ENCODE results near the gene RBBP4.
A peak's percentile ranks its signal among the peaks of the same experiment; 100 is the strongest.
"Not testable (repeated sequence)": the region's sequence is repeated elsewhere in the genome, so short reads cannot be mapped to it uniquely, and the experiment has no call there.

The RBBP4 gene

DNA sequence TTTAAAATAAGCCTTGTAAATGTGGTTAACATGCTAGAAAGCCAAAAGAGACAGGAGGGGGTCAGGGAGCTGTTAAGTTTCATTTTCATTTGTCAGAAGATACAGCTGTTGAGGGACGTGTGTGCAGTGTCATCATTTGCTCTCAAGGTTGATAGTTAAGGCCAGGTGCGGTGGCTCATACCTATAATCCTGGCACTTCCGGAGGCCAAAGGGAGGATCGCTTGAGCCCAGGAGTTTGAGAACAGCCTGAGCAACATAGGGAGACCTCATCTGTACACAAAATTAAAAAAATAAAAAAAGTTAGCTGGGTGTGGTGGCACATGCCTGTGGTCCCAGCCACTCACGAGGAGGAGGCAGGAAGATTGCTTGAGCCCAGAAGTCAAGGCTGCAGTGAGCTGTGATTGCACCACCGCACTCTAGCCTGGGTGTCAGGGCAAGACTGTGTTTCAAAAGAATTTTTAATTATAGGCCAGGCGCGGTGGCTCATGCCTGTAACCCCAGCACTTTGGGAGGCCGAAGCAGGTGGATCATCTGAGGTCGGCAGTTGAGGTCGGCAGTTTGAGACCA lies 23.3 kb upstream of the RBBP4 start:
- H3K4me3 Mint-ChIP-seq, result peak overlapping the region; percentile 48
- H3K36me3 Mint-ChIP-seq (ENCODE audit: low read depth), result peaks cover 39% of the 10 kb centered on the region
- no peaks in the 10 kb centered on the region for H3K9me3 Mint-ChIP-seq
- H3K27me3 Mint-ChIP-seq (ENCODE audit: low read depth), result no peaks in the 10 kb centered on the region
- H3K27ac Mint-ChIP-seq, result peak overlapping the region; percentile 91
- peaks cover 29% of the 10 kb centered on the region for H3K4me1 Mint-ChIP-seq (ENCODE audit: low read depth)

DNA sequence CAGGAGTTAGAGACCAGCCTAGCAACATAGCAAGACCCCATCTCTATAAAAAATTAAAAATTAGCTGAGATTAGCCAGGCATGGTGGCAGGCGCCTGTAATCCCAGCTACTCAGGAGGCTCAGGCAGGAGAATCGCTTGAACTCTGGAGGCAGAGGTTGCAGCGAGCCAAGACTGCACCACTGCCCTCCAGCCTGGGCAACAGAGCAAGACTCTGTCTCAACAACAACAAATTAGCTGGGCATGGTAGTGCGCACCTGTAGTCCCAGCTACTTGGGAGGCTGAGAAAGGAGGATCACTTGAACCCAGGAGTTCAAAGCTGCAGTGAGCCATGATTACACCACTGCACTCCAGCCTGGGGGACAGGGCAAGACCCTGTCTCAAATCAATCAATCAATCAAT lies 20.8 kb upstream of the RBBP4 start:
- H3K9me3 Mint-ChIP-seq; H3K4me3 Mint-ChIP-seq; H3K27ac Mint-ChIP-seq; H3K27me3 Mint-ChIP-seq (ENCODE audit: low read depth): not testable (repeated sequence)
- peaks cover 35% of the 10 kb centered on the region for H3K36me3 Mint-ChIP-seq (ENCODE audit: low read depth)
- H3K4me1 Mint-ChIP-seq (ENCODE audit: low read depth), result peaks cover 19% of the 10 kb centered on the region

DNA sequence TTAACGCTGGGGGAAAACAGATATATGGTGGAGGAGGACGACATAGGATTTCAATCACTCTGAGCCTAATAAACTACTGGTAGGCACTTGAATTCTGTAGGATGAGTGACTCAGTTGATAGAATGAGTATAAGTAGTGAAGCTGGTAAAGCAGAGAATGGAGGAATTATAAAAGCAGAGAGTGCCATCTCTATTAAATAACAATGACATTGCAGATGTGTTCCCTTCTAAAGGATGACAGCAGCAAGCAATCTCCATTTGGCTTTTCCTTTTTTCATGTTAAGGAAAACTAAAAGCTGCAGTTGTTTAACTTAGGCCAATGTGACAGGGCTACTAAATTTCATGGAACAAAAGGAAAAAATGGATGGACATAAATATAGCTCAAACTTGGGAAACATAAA lies 18.2 kb upstream of the RBBP4 start:
- Mint-ChIP-seq H3K9me3 (no peaks in the 10 kb centered on the region), H3K27ac (no peak overlapping the region), H3K4me1 (ENCODE audit: low read depth) (peaks cover 11% of the 10 kb centered on the region), H3K4me3 (no peak overlapping the region), H3K36me3 (ENCODE audit: low read depth) (peaks cover 33% of the 10 kb centered on the region), H3K27me3 (ENCODE audit: low read depth) (no peaks in the 10 kb centered on the region)

DNA sequence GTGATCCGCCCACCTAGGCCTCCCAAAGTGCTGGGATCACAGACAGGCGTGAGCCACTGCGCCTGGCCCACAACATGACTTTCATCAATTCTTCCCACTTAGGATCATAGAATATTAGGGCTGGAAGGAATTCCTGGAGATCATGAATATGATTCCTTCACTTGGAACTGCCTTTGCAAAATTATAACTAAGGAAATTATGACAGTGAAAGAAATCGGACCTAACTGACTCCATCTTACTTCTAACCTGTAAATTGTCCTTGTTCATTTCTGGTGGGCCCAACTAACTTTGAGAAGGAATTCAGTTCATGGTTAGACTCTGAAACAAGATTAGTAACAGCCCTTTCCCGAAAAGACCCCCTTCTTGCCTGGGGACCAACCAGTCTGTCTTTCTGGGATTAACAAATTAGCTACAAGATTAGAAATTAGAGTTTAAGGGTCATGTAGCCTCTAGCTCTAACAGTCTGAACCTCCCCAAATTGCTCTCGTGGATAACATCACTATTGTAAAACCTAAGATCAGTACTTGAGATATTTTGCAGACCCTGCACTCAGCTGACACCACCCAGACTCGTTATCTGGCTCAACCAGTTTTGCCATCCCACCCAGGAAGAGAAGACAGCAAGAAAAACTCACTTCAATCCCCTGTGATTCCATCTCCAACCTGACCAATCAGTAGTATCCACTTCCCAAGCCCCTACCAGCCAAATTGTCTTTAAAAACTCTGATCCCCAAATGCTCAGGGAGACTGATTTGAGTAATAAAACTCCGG lies 15.3 kb upstream of the RBBP4 start:
- H3K36me3 Mint-ChIP-seq (ENCODE audit: low read depth), result peaks cover 29% of the 10 kb centered on the region
- H3K4me3 Mint-ChIP-seq, result no peak overlapping the region
- peak overlapping the region; percentile 46 for H3K27ac Mint-ChIP-seq

DNA sequence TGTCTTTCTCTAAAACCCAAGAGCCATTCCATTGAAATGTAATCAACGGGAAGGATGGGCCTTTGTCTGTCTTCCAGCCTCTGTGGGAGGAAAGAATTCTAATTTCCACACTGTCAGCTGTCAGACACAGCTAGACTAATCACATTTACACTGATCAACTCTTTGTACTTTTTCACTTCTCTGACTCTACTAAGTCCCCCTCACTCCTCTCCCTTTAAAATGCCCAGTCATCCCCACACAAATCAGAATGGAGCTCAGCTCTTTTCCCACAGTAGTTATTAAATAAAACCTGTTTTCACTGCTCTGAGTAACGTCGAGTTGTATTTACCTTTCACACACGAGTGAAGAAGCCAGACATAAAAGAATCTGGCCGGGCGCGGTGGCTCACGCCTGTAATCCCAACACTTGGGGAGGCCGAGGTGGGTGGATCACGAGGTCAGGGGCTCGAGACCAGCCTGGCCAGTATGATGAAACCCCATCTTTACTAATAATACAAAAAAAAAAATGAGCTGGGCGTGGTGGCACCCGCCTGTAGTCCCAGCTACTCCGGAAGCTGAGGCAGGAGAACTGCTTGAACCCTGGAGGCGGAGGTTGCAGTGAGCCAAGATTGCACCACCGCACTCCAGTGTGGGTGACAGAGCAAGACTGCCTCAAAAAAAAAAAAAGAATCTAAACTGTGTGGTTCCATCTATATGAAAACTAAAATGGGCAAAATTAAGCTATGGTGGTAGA lies 13.9 kb upstream of the RBBP4 start:
- Mint-ChIP-seq H3K27ac (no peak overlapping the region), H3K9me3 (no peaks in the 10 kb centered on the region), H3K4me3 (no peak overlapping the region), H3K36me3 (ENCODE audit: low read depth) (peaks cover 29% of the 10 kb centered on the region), H3K27me3 (ENCODE audit: low read depth) (no peaks in the 10 kb centered on the region), H3K4me1 (ENCODE audit: low read depth) (peaks cover 8% of the 10 kb centered on the region)

More for the DNA sequence above, 15.3 kb upstream of the RBBP4 start:
- H3K27me3 Mint-ChIP-seq (ENCODE audit: low read depth), result no peaks in the 10 kb centered on the region
- H3K9me3 Mint-ChIP-seq, result no peaks in the 10 kb centered on the region
- H3K4me1 Mint-ChIP-seq (ENCODE audit: low read depth), result peaks cover 8% of the 10 kb centered on the region

DNA sequence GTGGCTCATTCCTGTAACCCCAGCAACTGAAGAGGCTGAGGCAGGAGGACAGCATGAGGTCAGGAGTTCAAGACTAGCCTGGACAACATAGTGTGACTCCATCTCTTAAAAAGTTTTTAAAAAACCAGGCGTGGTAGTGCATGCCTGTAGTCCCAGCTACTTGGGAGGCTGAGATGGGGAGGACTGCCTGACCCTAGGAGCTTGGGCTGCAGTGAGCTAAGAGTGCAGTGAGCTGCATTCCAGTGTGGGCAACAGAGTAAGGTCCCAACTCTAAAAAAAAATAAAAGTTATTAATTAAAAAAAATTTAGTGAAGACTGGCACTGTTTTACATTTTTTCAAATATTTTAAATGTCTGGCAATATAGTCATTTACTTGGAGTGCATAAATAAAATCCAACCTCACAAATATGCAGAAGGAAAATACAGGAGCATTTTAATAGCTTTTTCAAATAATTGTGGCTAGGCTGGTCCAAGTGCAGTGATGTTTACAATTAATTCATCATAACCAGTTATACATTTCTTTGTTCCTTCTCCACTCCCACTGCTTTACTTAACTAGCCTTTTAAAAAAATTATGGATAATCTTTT lies 11.4 kb upstream of the RBBP4 start:
- no peaks in the 10 kb centered on the region for H3K9me3 Mint-ChIP-seq
- peaks cover 6% of the 10 kb centered on the region for H3K4me1 Mint-ChIP-seq (ENCODE audit: low read depth)
- H3K36me3 Mint-ChIP-seq (ENCODE audit: low read depth), result peaks cover 12% of the 10 kb centered on the region
- no peaks in the 10 kb centered on the region for H3K27me3 Mint-ChIP-seq (ENCODE audit: low read depth)
- H3K27ac Mint-ChIP-seq, result no peak overlapping the region
- no peak overlapping the region for H3K4me3 Mint-ChIP-seq

DNA sequence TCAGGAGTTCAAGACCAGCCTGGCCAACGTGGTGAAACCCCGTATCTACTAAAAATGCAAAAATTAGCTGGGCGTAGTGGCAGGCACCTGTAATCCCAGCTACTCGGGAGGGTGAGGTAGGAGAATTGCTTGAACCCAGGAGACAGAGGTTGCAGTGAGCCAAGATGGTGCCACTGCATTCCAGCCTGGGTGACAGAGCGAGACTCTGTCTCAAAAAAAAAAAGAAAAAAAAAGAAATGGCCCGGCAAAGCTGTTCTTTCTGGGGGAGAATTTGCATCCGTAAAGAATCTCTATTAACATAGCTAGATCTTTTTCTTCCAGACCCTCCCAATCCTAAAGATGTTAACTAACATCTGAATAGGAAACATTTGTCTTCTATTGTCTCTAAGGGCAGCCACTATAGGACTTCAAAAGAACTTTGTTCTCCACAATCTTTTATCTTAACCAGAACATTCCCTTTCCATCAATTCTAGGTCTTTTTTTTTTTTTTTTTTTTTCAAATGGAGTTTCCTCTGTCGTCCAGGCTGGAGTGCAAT lies 8.6 kb upstream of the RBBP4 start:
- not testable (repeated sequence) for H3K27ac Mint-ChIP-seq; H3K27me3 Mint-ChIP-seq (ENCODE audit: low read depth); H3K36me3 Mint-ChIP-seq (ENCODE audit: low read depth); H3K4me3 Mint-ChIP-seq; H3K9me3 Mint-ChIP-seq; H3K4me1 Mint-ChIP-seq (ENCODE audit: low read depth)

DNA sequence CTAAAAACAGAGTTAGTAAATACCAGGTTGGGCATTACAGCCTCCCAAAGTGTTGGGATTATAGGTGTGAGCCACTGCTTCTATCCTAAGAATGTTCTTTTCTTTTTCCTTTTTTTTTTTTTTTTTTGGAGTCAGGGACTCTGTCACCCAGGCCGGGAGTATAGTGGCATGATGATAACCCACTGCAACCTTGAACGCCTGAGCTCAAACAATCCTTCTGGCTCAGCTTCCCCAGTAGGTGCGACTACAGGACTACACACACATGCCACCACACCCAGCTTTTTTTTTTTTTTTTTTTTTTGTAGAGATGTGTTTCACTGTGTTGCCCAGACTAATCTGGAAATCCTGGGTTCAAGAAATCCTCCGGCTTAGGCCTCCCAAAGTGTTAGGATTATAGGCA lies 6.6 kb upstream of the RBBP4 start:
- H3K4me1 Mint-ChIP-seq (ENCODE audit: low read depth), result peaks cover 14% of the 10 kb centered on the region
- H3K9me3 Mint-ChIP-seq, result no peaks in the 10 kb centered on the region
- peaks cover 7% of the 10 kb centered on the region for H3K36me3 Mint-ChIP-seq (ENCODE audit: low read depth)
- H3K4me3 Mint-ChIP-seq, result no peak overlapping the region
- no peaks in the 10 kb centered on the region for H3K27me3 Mint-ChIP-seq (ENCODE audit: low read depth)
- no peak overlapping the region for H3K27ac Mint-ChIP-seq

DNA sequence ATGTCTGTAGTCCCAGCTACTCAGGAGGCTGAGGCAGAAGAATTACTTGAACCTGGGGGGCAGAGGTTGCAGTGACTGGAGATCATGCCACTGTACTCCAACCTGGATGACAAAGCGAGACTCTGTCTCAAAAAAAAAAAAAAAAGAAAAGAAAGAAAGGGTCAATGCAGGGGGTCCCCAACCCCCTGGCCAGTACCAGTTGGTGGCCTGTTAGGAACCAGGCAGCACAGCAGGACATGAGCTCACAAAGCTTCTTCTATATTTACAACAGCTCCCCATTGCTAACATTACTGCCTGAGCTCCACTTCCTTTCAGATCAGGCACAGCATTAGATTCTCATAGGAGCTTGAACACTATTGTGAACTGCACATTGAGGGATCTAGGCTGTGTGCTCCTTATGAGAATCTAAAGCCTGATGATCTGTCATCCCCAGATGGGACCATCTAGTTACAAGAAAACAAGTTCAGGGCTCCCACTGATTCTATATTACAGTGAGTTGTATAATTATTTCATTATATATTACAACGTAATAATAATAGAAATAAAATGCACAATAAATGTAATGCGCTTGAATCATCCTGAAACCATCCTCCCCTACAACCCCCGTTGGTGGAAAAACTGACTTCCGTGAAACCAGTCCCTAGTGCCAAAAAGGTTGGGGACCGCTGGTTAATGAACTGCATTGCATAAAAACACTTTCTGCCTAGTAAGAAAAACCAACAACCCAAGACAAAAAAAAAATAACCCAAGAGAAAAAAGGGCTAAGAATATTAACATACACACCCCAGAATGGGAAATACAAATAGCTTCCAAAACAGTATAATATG lies 3.5 kb upstream of the RBBP4 start:
- Mint-ChIP-seq H3K4me1 (ENCODE audit: low read depth) (peaks cover 22% of the 10 kb centered on the region), H3K27ac (peak overlapping the region; percentile 28), H3K27me3 (ENCODE audit: low read depth) (no peaks in the 10 kb centered on the region), H3K36me3 (ENCODE audit: low read depth) (peaks cover 19% of the 10 kb centered on the region), H3K4me3 (peak overlapping the region; percentile 68), H3K9me3 (no peaks in the 10 kb centered on the region)

DNA sequence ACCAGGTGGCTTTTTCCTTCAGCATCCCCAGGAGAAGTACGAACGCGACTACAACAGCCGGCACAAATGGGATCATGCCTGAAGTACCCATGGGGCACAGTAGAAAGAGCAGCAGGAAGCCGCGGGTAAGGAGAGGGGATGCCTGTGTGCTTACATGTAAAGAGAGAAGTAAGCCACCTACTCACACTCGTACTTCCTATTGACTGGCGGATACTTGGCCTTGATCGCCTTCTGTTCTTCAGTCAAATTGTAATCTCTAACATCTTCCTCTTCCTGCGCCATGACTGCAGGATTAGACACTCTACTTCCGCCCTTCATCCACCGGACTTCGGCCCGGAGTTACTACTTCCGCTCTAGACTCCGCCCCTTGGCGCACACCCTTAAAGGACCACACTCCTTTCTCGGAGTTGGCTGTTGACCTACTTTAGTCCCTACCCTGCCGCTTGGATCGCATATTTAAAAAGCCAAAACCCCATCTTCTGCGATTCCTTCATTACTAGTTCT lies 708 bp upstream of the RBBP4 start, which contains the start of gene ZBTB8OS:
TSS of gene ZBTB8OS (minus strand) at position 303 of the 504 bp plus-strand sequence. CDS start at position 282, 21 bp downstream.
- Mint-ChIP-seq H3K27ac (peak within 1 kb of the TSS; percentile 98), H3K9me3 (no peaks in the 10 kb centered on the region), H3K36me3 (ENCODE audit: low read depth) (peaks cover 35% of the 10 kb centered on the region), H3K4me1 (ENCODE audit: low read depth) (peaks cover 37% of the 10 kb centered on the region), H3K27me3 (ENCODE audit: low read depth) (no peaks in the 10 kb centered on the region), H3K4me3 (peak within 1 kb of the TSS; percentile 90)

DNA sequence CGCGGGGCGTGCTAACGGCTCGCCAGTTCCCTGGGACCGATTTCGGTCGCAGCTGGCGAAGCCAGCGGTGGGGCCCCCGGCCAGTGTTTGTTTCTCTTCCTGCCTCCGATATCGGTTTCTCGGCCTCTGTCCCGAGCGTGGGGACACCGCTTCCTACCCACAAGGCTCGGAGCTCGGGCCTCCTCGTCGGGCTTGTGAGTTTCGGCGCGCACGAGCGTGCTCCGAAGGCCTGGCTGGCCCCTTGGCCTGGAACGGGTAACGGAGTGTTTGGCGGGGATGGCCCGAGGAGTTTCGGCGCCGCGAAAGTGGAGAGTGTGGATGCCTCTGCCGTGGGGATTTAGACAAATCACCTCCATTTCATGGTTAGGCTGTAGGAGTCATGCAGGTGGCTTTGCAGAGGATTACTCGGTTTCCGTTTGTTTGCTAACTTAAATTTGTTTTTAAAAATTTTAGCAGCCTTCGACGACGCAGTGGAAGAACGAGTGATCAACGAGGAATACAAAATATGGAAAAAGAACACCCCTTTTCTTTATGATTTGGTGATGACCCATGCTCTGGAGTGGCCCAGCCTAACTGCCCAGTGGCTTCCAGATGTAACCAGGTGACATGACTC lies 559 bp downstream of the RBBP4 start:
- Mint-ChIP-seq H3K4me3 (peak overlapping the region; percentile 90), H3K27ac (peak overlapping the region; percentile 98), H3K27me3 (ENCODE audit: low read depth) (no peaks in the 10 kb centered on the region), H3K36me3 (ENCODE audit: low read depth) (peaks cover 44% of the 10 kb centered on the region), H3K9me3 (no peaks in the 10 kb centered on the region), H3K4me1 (ENCODE audit: low read depth) (peaks cover 44% of the 10 kb centered on the region)

DNA sequence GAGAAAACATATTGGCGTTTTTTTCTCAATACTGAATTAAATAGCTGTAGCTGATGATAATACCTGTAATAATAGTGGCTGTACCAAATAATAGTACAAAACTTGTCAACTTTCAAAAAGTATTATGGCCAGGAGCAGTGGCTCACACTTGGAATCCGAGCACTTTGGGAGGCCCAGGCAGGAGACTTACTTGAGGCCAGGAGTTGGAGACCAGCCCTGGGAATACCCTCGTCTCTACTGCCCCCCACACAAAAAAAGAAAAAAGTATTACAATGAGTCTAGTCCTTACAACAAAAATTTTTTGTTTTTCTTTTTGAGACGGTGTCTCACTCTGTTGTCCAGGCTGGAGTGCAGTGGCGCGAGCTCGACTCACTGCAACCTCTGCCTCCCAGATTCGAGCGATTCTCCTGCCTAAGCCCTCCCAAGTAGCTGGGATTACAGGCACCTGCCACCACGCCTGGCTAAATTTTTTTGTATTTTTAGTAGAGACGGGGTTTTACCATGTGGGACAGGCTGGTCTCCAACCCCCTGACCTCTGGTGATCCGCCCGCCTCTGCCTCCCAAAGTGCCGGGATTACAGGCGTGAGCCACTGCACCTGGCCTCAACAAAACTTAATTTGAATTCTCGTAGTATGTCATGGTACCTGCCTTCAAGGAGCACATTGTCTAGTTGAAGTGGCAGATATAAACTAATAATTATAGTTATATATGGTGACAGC lies 1.4 kb downstream of the RBBP4 start:
- H3K4me3 Mint-ChIP-seq, result peak overlapping the region; percentile 90
- peaks cover 48% of the 10 kb centered on the region for H3K36me3 Mint-ChIP-seq (ENCODE audit: low read depth)
- peak overlapping the region; percentile 98 for H3K27ac Mint-ChIP-seq
- no peaks in the 10 kb centered on the region for H3K27me3 Mint-ChIP-seq (ENCODE audit: low read depth)
- no peaks in the 10 kb centered on the region for H3K9me3 Mint-ChIP-seq
- H3K4me1 Mint-ChIP-seq (ENCODE audit: low read depth), result peaks cover 47% of the 10 kb centered on the region

DNA sequence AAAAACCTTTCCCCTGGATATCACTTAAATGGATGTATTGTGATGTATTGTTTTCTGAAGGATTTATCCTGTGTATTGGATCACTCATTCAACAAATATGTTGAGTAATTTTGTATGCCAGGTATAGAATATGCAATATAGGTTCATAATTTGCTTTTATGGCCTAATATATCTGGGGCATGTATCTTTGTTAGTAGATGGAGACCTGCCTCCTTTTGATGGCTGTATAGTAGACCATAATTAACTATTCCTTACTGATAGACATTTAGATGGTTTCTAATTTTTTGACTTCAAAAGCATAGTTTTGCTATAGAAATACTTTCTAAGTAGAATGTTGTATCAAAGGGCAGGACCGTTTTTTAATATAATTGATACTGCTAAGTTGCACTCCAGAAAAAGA lies 8.6 kb downstream of the RBBP4 start:
- Mint-ChIP-seq H3K9me3 (no peaks in the 10 kb centered on the region), H3K4me1 (ENCODE audit: low read depth) (peaks cover 27% of the 10 kb centered on the region), H3K4me3 (no peak overlapping the region), H3K27me3 (ENCODE audit: low read depth) (no peaks in the 10 kb centered on the region), H3K27ac (no peak overlapping the region), H3K36me3 (ENCODE audit: low read depth) (peaks cover 56% of the 10 kb centered on the region)
